SU-DHL-6 (cell line): ENCODE data around the gene MCF2L2.

ENCODE experiments used
- H2AFZ ChIP-seq: fragments of 200-600 bp; sonication (generic); 2 replicates; pipeline ENCODE4 v1.6.1; 2014; ENCODE audit warnings: low read depth, mild to moderate bottlenecking, moderate library complexity, mixed read lengths, antibody characterized with exemption, low read length; ENCODE audit not compliant: severe bottlenecking
- H3F3A ChIP-seq: fragments of 200-600 bp; shearing (Covaris generic); 2 replicates; pipeline ENCODE4 v1.6.0; 2016; ENCODE audit warnings: antibody characterized with exemption, mild to moderate bottlenecking; ENCODE audit not compliant: insufficient read depth
- H3K27ac ChIP-seq: fragments of 200-600 bp; sonication (generic); 2 replicates; pipeline ENCODE4 v1.5.1; 2016; ENCODE audit warnings: low read depth, mild to moderate bottlenecking, low read length, moderate library complexity, mixed read lengths
- H3K27me3 ChIP-seq: fragments of 200-600 bp; sonication (generic), shearing (Covaris generic); 2 replicates; pipeline ENCODE4 v1.6.0; 2014; ENCODE audit warnings: mild to moderate bottlenecking, low read length
- H3K36me3 ChIP-seq: fragments of 200-600 bp; sonication (generic); 2 replicates; pipeline ENCODE4 v1.6.1; 2014; ENCODE audit warnings: mild to moderate bottlenecking, low read length, mixed read lengths
- H3K4me2 ChIP-seq: fragments of 300-600, 200-600 bp; shearing (Covaris generic), sonication (generic); 2 replicates; pipeline ENCODE4 v1.6.0; 2014; ENCODE audit warnings: low read length, low read depth, mild to moderate bottlenecking; ENCODE audit not compliant: poor library complexity, severe bottlenecking
- H3K4me3 ChIP-seq: fragments of 200-600 bp; sonication (generic); 2 replicates; pipeline ENCODE4 v1.5.1; 2014; ENCODE audit warnings: antibody characterized with exemption, low read length, mild to moderate bottlenecking, mixed read lengths; ENCODE audit not compliant: insufficient read depth, poor library complexity, severe bottlenecking
- H3K79me2 ChIP-seq: fragments of 200-600 bp; sonication (generic); 2 replicates; pipeline ENCODE4 v1.6.1; 2014; ENCODE audit warnings: mild to moderate bottlenecking, low read length, moderate library complexity; ENCODE audit not compliant: insufficient read depth
- H3K9ac ChIP-seq: fragments of 200-600 bp; sonication (generic); 2 replicates; pipeline ENCODE4 v1.7.0; 2014; ENCODE audit warnings: mild to moderate bottlenecking, low read length
- H3K9me2 ChIP-seq: fragments of 200-600 bp; sonication (generic); replicated peaks from 2 replicates; pipeline ENCODE4 v1.6.1; 2014; ENCODE audit warnings: low read length; ENCODE audit not compliant: insufficient read depth
- H3K9me3 ChIP-seq: fragments of 200-600 bp; sonication (generic); 2 replicates; pipeline ENCODE4 v1.6.1; 2014; ENCODE audit warnings: low read length, mixed read lengths; ENCODE audit not compliant: insufficient read depth
- H4K20me1 ChIP-seq: fragments of 200-600 bp; sonication (generic); 2 replicates; pipeline ENCODE4 v1.6.1; 2014; ENCODE audit warnings: low read depth, mild to moderate bottlenecking, antibody characterized with exemption, low read length, moderate library complexity, mixed read lengths
- EZH2phosphoT487 ChIP-seq: fragments of 200-600 bp; sonication (generic), shearing (Covaris generic); conservative IDR thresholded peaks from 2 replicates; pipeline ENCODE4 v1.6.1; 2018; ENCODE audit warnings: mild to moderate bottlenecking, antibody characterized with exemption, low read length, moderate library complexity, mixed read lengths
- TF ChIP-seq, protein P1 (sequence below): fragments of 200-600 bp; sonication (generic); IDR thresholded peaks from one replicate; pipeline ENCODE4 v1.5.1; 2017; ENCODE audit warnings: antibody characterized with exemption, mild to moderate bottlenecking, low read length, moderate library complexity; ENCODE audit not compliant: insufficient read depth, poor library complexity, severe bottlenecking

MCF2L2 gene

DNA sequence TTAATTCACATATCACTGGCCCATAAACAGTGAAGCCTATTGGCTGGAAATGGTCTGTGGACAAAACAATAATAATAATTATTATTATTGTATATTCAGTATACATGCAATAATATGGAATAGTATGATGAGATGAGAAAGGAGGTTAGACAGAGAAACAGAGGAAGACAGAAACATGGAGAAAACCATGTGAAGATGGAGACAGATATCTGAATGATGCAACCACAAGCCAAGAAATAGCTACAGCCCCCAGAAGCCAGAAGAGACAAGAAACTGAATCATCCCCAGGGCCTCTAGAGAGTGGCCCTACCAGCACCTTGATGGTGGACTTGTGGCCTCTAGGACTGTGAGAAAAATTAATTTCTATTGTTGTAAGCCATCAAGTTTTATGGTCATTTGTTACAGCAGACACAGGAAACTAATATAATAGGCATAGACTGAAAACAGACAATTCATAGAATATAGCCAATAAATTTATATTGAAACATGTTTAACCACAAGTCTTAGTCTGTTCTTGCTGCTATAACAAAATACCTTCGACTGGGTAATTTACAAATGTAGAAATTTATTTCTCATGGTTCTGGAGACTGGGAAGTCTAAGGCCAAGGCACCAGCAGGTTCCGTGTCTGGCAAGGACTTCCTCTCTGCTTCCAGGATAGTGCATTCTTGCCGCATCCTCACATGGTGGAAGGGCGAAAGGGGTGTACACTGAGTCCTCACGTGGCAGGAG, 31.6 kb downstream of the MCF2L2 start:
- H4K20me1 ChIP-seq, result no peaks in the 10 kb centered on the region
- no peaks in the 10 kb centered on the region for H3K9me2 ChIP-seq
- H3K4me2 ChIP-seq, result no peak overlapping the region
- no peaks in the 10 kb centered on the region for H3F3A ChIP-seq
- H3K4me3 ChIP-seq, result no peak overlapping the region
- H3K27ac ChIP-seq, result no peak overlapping the region
- no peaks in the 10 kb centered on the region for H3K27me3 ChIP-seq
- no peak overlapping the region for H3K9ac ChIP-seq
- no peaks in the 10 kb centered on the region for H3K36me3 ChIP-seq
- no peak overlapping the region for H2AFZ ChIP-seq
- TF ChIP-seq, protein P1, sequence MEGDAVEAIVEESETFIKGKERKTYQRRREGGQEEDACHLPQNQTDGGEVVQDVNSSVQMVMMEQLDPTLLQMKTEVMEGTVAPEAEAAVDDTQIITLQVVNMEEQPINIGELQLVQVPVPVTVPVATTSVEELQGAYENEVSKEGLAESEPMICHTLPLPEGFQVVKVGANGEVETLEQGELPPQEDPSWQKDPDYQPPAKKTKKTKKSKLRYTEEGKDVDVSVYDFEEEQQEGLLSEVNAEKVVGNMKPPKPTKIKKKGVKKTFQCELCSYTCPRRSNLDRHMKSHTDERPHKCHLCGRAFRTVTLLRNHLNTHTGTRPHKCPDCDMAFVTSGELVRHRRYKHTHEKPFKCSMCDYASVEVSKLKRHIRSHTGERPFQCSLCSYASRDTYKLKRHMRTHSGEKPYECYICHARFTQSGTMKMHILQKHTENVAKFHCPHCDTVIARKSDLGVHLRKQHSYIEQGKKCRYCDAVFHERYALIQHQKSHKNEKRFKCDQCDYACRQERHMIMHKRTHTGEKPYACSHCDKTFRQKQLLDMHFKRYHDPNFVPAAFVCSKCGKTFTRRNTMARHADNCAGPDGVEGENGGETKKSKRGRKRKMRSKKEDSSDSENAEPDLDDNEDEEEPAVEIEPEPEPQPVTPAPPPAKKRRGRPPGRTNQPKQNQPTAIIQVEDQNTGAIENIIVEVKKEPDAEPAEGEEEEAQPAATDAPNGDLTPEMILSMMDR, result no peak
- no peak for TF ChIP-seq EZH2phosphoT487
- no peaks in the 10 kb centered on the region for H3K79me2 ChIP-seq
- no peaks in the 10 kb centered on the region for H3K9me3 ChIP-seq

DNA sequence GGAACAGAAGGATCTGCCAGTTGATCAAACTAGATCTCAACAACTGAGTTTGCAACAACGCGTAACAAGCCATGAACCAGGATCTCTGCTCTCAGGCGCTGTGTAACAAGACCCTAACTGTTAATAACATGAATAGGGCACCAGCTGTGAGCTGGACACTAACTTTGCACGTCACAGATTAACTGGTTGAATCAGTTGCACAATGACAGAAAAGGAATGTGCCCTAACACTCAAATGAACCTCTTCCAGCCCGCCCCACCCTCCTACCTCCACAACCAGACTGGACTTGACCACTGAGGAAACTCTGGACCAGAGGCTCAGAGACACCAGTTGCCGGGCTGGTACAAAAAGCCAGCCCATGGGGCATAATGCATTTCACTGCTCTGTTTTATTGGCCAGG, 34.3 kb downstream of the MCF2L2 start:
- no peak overlapping the region for H3K4me3 ChIP-seq
- H3F3A ChIP-seq, result no peaks in the 10 kb centered on the region
- H4K20me1 ChIP-seq, result no peaks in the 10 kb centered on the region
- no peak overlapping the region for H3K27ac ChIP-seq
- TF ChIP-seq, protein P1, result no peak
- TF ChIP-seq EZH2phosphoT487, result no peak
- H3K36me3 ChIP-seq, result no peaks in the 10 kb centered on the region
- no peak overlapping the region for H3K4me2 ChIP-seq
- no peak overlapping the region for H2AFZ ChIP-seq
- no peaks in the 10 kb centered on the region for H3K27me3 ChIP-seq
- H3K79me2 ChIP-seq, result no peaks in the 10 kb centered on the region
- no peaks in the 10 kb centered on the region for H3K9me3 ChIP-seq
- H3K9me2 ChIP-seq, result no peaks in the 10 kb centered on the region
- H3K9ac ChIP-seq, result no peak overlapping the region

DNA sequence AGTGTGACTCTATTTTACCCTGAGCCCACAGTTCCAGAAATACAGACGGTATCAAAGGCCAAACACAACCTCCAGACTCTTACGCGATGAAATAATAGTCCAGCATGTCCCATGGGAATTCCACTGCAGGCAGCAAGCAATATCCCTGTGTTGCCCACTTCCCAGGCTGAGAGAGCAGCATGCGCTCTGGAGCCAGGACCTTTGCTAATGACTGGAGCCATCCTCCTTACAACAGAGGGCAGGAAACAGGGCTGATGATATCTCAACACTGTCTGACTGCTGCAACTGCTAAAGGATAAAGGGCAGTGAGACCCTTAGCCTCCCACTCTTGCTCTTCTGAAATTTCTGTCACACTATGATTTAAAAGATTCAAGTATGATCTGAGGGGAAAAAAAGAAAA, 34.8 kb downstream of the MCF2L2 start:
- H2AFZ ChIP-seq, result no peak overlapping the region
- no peak overlapping the region for H3K27ac ChIP-seq
- no peak overlapping the region for H3K4me3 ChIP-seq
- H3K36me3 ChIP-seq, result no peaks in the 10 kb centered on the region
- H3K79me2 ChIP-seq, result no peaks in the 10 kb centered on the region
- no peaks in the 10 kb centered on the region for H4K20me1 ChIP-seq
- no peaks in the 10 kb centered on the region for H3K27me3 ChIP-seq
- no peak overlapping the region for H3K9ac ChIP-seq
- H3F3A ChIP-seq, result no peaks in the 10 kb centered on the region
- H3K9me2 ChIP-seq, result no peaks in the 10 kb centered on the region
- H3K4me2 ChIP-seq, result no peak overlapping the region
- no peaks in the 10 kb centered on the region for H3K9me3 ChIP-seq
- TF ChIP-seq, protein P1, result no peak
- TF ChIP-seq EZH2phosphoT487, result no peak
